ENCODE measurements around the gene MPHOSPH9. TPM values are rescaled to one million over a fixed set of nuclear protein-coding genes. Genes with fewer than 3 reads are reported as not detected.

Gene MPHOSPH9
- total RNA-seq, 1 experiment from 2014 or later = 60.5 TPM

GRCh38 chr12:123225443-123225842, 7.5 kb downstream of the MPHOSPH9 start:
- H3K27ac ChIP-seq (ENCODE audit: insufficient read length, low read depth, low read length) = no peak overlapping the region
- no peak overlapping the region for H2BK5ac ChIP-seq (ENCODE audit: insufficient read length, low read length)
- no peak overlapping the region for H2BK15ac ChIP-seq (ENCODE audit: low read depth, low read length)
- H4K91ac ChIP-seq (ENCODE audit: insufficient read length, low read depth, low read length) = no peak overlapping the region
- H3K4me3 Mint-ChIP-seq = no peak overlapping the region
- no CpG with 5 or more reads among the region's 2 CpGs for WGBS (ENCODE audit: extremely low coverage, insufficient read length, low lambda C conversion rate)
- H3K36me3 Mint-ChIP-seq (ENCODE audit: insufficient read depth in 1 of 3, low read depth in 3 of 3) = peaks cover 5 to 47% (median 44%) of the 10 kb centered on the region in 3 experiments; a peak in 6 of 7 replicates
- H3K79me2 ChIP-seq (ENCODE audit: insufficient read depth, low read length) = no peaks in the 10 kb centered on the region
- no peak overlapping the region for H3K18ac ChIP-seq (ENCODE audit: insufficient read length, low read depth, low read length)
- H3K9ac ChIP-seq (ENCODE audit: extremely low read depth, insufficient read length, low read length) = no peak overlapping the region
- no peak overlapping the region for H2AK5ac ChIP-seq (ENCODE audit: insufficient read length, low read length)
- no peaks in the 10 kb centered on the region for H3K4me1 ChIP-seq (ENCODE audit: insufficient read depth, low read length)
- no peaks in the 10 kb centered on the region for H3K27me3 Mint-ChIP-seq (ENCODE audit: low read depth)
- no peaks in the 10 kb centered on the region for H4K20me1 ChIP-seq (ENCODE audit: control insufficient read depth, insufficient read depth, insufficient read length)
- no peak overlapping the region for H2BK12ac ChIP-seq (ENCODE audit: insufficient read length, low read depth, low read length)
- no peaks in the 10 kb centered on the region for H3K9me3 Mint-ChIP-seq
- no peak overlapping the region for H3K56ac ChIP-seq (ENCODE audit: insufficient read length, low read depth, low read length)
- H2BK20ac ChIP-seq (ENCODE audit: low read depth, low read length, poor library complexity, severe bottlenecking) = no peak overlapping the region
- H3K23me2 ChIP-seq (ENCODE audit: insufficient read length, low read depth, low read length, poor library complexity, severe bottlenecking) = no peaks in the 10 kb centered on the region
- no peak overlapping the region for H4K5ac ChIP-seq (ENCODE audit: insufficient read length, low read depth, low read length)
- H3K9me3 ChIP-seq (ENCODE audit: control insufficient read depth, low read depth, low read length) = no peaks in the 10 kb centered on the region
- no peak overlapping the region for H2AFZ ChIP-seq (ENCODE audit: low read length)
- no peaks in the 10 kb centered on the region for H3K79me1 ChIP-seq (ENCODE audit: insufficient read depth, low read depth, low read length, poor library complexity, severe bottlenecking)
- H3K27ac Mint-ChIP-seq = no peak overlapping the region
- H3K23ac ChIP-seq (ENCODE audit: insufficient read length, low read depth, low read length) = no peak overlapping the region
- H4K8ac ChIP-seq (replicated peaks; ENCODE audit: insufficient read length, low read depth, low read length) = no peak overlapping the region
- no peak for TF ChIP-seq CTCF (conservative IDR thresholded peaks at IDR 0.05)
- no peak overlapping the region for H3K14ac ChIP-seq (ENCODE audit: insufficient read depth, low read length)
- no peak overlapping the region for H3T11ph ChIP-seq (ENCODE audit: low read length)
- no peak overlapping the region for H3K4me2 ChIP-seq (ENCODE audit: insufficient read depth, insufficient read length, low read length)
- no peaks in the 10 kb centered on the region for H3K27me3 ChIP-seq (ENCODE audit: insufficient read depth, low read length)
- no peak for DNase-seq
- H3K4me1 Mint-ChIP-seq = no peaks in the 10 kb centered on the region; a peak in 1 of 4 replicates
- H3K4ac ChIP-seq (ENCODE audit: low read depth, low read length) = no peak overlapping the region
- no peak overlapping the region for H2BK120ac ChIP-seq (ENCODE audit: low read depth, low read length, poor library complexity, severe bottlenecking)
